ENCODE measurements around the gene LENG8.

Gene LENG8

GRCh38 chr19:54428323-54429175, 20.4 kb upstream of the LENG8 start:
- Histone ChIP-seq H2AFZ (ENCODE audit: low read length) (no peak overlapping the region), H3K9me3 (ENCODE audit: low read length) (no peaks in the 10 kb centered on the region), H3K27ac (ENCODE audit: low read depth, low read length, poor library complexity, severe bottlenecking) (no peak overlapping the region), H3K79me2 (ENCODE audit: insufficient read depth, low read length) (no peaks in the 10 kb centered on the region), H3K36me3 (ENCODE audit: insufficient read depth, low read length) (no peaks in the 10 kb centered on the region), H3K4me2 (ENCODE audit: low read length) (no peak overlapping the region), H3K9ac (ENCODE audit: low read length) (no peak overlapping the region), H4K20me1 (ENCODE audit: insufficient read depth, low read length) (no peaks in the 10 kb centered on the region), H3F3A (ENCODE audit: insufficient read depth, low read length) (no peaks in the 10 kb centered on the region), H3K27me3 (ENCODE audit: insufficient read depth, low read length) (0 out of 2 replicates have a peak, but pooled peaks cover 4% of the 10 kb centered on the region), H3K4me3 (ENCODE audit: low read depth, low read length, poor library complexity, severe bottlenecking) (no peak overlapping the region), H3K4me1 (ENCODE audit: insufficient read depth, low read length, severe bottlenecking) (no peaks in the 10 kb centered on the region), H3K9me2 (ENCODE audit: low read depth, low read length) (no peaks in the 10 kb centered on the region)
- TF ChIP-seq CTCF (IDR thresholded peaks at IDR 0.05; ENCODE audit: low read length) (no peak), EZH2 (IDR thresholded peaks at IDR 0.05; ENCODE audit: borderline replicate concordance, low read length) (no peak)

- no peaks in the 10 kb centered on the region for H3F3A ChIP-seq (ENCODE audit: insufficient read depth, low read length)
- no peaks in the 10 kb centered on the region for H4K20me1 ChIP-seq (ENCODE audit: insufficient read depth, low read length)
- TF ChIP-seq CTCF (IDR thresholded peaks at IDR 0.05; ENCODE audit: low read length) = no peak
- H3K9ac ChIP-seq (ENCODE audit: low read length) = no peak overlapping the region
- no peak overlapping the region for H3K4me2 ChIP-seq (ENCODE audit: low read length)
- no peak overlapping the region for H2AFZ ChIP-seq (ENCODE audit: low read length)
- H3K27me3 ChIP-seq (ENCODE audit: insufficient read depth, low read length) = 0 out of 2 replicates have a peak, but pooled peaks cover 4% of the 10 kb centered on the region
- H3K79me2 ChIP-seq (ENCODE audit: insufficient read depth, low read length) = no peaks in the 10 kb centered on the region
- H3K9me2 ChIP-seq (ENCODE audit: low read depth, low read length) = no peaks in the 10 kb centered on the region
- no peaks in the 10 kb centered on the region for H3K9me3 ChIP-seq (ENCODE audit: low read length)
- H3K27ac ChIP-seq (ENCODE audit: low read depth, low read length, poor library complexity, severe bottlenecking) = no peak overlapping the region
- H3K4me3 ChIP-seq (ENCODE audit: low read depth, low read length, poor library complexity, severe bottlenecking) = no peak overlapping the region
- H3K4me1 ChIP-seq (ENCODE audit: insufficient read depth, low read length, severe bottlenecking) = no peaks in the 10 kb centered on the region
- no peaks in the 10 kb centered on the region for H3K36me3 ChIP-seq (ENCODE audit: insufficient read depth, low read length)
Measured at GRCh38 chr19:54429176-54429495, 19.9 kb upstream of the LENG8 start.

- no peaks in the 10 kb centered on the region for H3K9me3 ChIP-seq (ENCODE audit: low read length)
- H3K9ac ChIP-seq (ENCODE audit: low read length) = no peak overlapping the region
Measured at GRCh38 chr19:54429545-54430227, 19.3 kb upstream of the LENG8 start.

More at GRCh38 chr19:54429545-54430227, 19.3 kb upstream of the LENG8 start:
- Histone ChIP-seq H3K4me2 (ENCODE audit: low read length) (no peak overlapping the region), H3F3A (ENCODE audit: insufficient read depth, low read length) (no peaks in the 10 kb centered on the region), H4K20me1 (ENCODE audit: insufficient read depth, low read length) (no peaks in the 10 kb centered on the region), H3K4me3 (ENCODE audit: low read depth, low read length, poor library complexity, severe bottlenecking) (no peak overlapping the region), H2AFZ (ENCODE audit: low read length) (no peak overlapping the region), H3K4me1 (ENCODE audit: insufficient read depth, low read length, severe bottlenecking) (peaks cover 4% of the 10 kb centered on the region), H3K27ac (ENCODE audit: low read depth, low read length, poor library complexity, severe bottlenecking) (no peak overlapping the region), H3K27me3 (ENCODE audit: insufficient read depth, low read length) (0 out of 2 replicates have a peak, but pooled peaks cover 4% of the 10 kb centered on the region), H3K9me2 (ENCODE audit: low read depth, low read length) (no peaks in the 10 kb centered on the region), H3K36me3 (ENCODE audit: insufficient read depth, low read length) (no peaks in the 10 kb centered on the region), H3K79me2 (ENCODE audit: insufficient read depth, low read length) (no peaks in the 10 kb centered on the region)
- TF ChIP-seq CTCF (IDR thresholded peaks at IDR 0.05; ENCODE audit: low read length) (no peak), EZH2 (IDR thresholded peaks at IDR 0.05; ENCODE audit: borderline replicate concordance, low read length) (no peak)
